Loucy (cell line): Measurements from ENCODE around the gene GFRA1.

Experiments used
- H2AFZ ChIP-seq: fragments of 200-600 bp; sonication (generic); 2 replicates; pipeline ENCODE4 v1.6.0; 2016; ENCODE audit warnings: antibody characterized with exemption, mild to moderate bottlenecking, low read length, moderate library complexity
- H3F3A ChIP-seq: fragments of 200-600 bp; 2 replicates; pipeline ENCODE4 v1.6.0; 2016; ENCODE audit warnings: antibody characterized with exemption, low read depth, mild to moderate bottlenecking
- H3K27me3 ChIP-seq: fragments of 200-600 bp; sonication (generic); 2 replicates; pipeline ENCODE4 v1.6.1; 2014; ENCODE audit warnings: low read length, mild to moderate bottlenecking; ENCODE audit not compliant: insufficient read depth, poor library complexity, severe bottlenecking
- H3K36me3 ChIP-seq: fragments of 200-600 bp; sonication (generic); 2 replicates; pipeline ENCODE4 v1.6.1; 2016; ENCODE audit warnings: low read length; ENCODE audit not compliant: insufficient read depth
- H3K4me1 ChIP-seq: fragments of 200-600 bp; sonication (generic); 2 replicates; pipeline ENCODE4 v1.5.1; 2014; ENCODE audit warnings: low read length, mild to moderate bottlenecking; ENCODE audit not compliant: insufficient read depth, poor library complexity, severe bottlenecking
- H3K4me2 ChIP-seq: fragments of 200-600 bp; sonication (generic); 2 replicates; pipeline ENCODE4 v1.6.0; 2014; ENCODE audit warnings: antibody characterized with exemption, low read length, low read depth, mild to moderate bottlenecking; ENCODE audit not compliant: poor library complexity, severe bottlenecking
- H3K4me3 ChIP-seq: fragments of 200-600 bp; sonication (generic); 2 replicates; pipeline ENCODE4 v1.5.1; 2014; ENCODE audit warnings: low read length, mild to moderate bottlenecking, mixed read lengths; ENCODE audit not compliant: poor library complexity, severe bottlenecking
- H3K79me2 ChIP-seq: fragments of 200-600 bp; sonication (generic); 2 replicates; pipeline ENCODE4 v1.6.1; 2014; ENCODE audit warnings: low read length; ENCODE audit not compliant: insufficient read depth
- H3K9ac ChIP-seq: fragments of 200-600 bp; sonication (generic); 2 replicates; pipeline ENCODE4 v1.6.0; 2014; ENCODE audit warnings: mild to moderate bottlenecking, low read depth, low read length, moderate library complexity; ENCODE audit not compliant: poor library complexity, severe bottlenecking
- H3K9me2 ChIP-seq: fragments of 200-600 bp; sonication (generic); replicated peaks from 2 replicates; pipeline ENCODE4 v1.6.1; 2016; ENCODE audit warnings: low read depth, low read length, mixed read lengths
- H3K9me3 ChIP-seq: fragments of 200-600 bp; sonication (generic); 2 replicates; pipeline ENCODE4 v1.6.1; 2014; ENCODE audit warnings: mild to moderate bottlenecking, antibody characterized with exemption, low read length, low read depth; ENCODE audit not compliant: insufficient read depth
- H4K20me1 ChIP-seq: fragments of 200-600 bp; sonication (generic); 2 replicates; pipeline ENCODE4 v1.6.0; 2014; ENCODE audit warnings: antibody characterized with exemption, low read length, mild to moderate bottlenecking; ENCODE audit not compliant: insufficient read depth, poor library complexity, severe bottlenecking
- EZH2phosphoT487 ChIP-seq: fragments of 200-600 bp; IDR thresholded peaks from 2 replicates; pipeline ENCODE4 v1.6.1; 2018; ENCODE audit warnings: antibody characterized with exemption, mild to moderate bottlenecking, moderate library complexity, borderline replicate concordance
- TF ChIP-seq, protein P1 (sequence below): fragments of 200-600 bp; sonication (generic); conservative IDR thresholded peaks from 2 replicates; pipeline ENCODE4 v1.5.1; 2014; ENCODE audit warnings: mild to moderate bottlenecking, antibody characterized with exemption, low read length

GFRA1 gene

DNA sequence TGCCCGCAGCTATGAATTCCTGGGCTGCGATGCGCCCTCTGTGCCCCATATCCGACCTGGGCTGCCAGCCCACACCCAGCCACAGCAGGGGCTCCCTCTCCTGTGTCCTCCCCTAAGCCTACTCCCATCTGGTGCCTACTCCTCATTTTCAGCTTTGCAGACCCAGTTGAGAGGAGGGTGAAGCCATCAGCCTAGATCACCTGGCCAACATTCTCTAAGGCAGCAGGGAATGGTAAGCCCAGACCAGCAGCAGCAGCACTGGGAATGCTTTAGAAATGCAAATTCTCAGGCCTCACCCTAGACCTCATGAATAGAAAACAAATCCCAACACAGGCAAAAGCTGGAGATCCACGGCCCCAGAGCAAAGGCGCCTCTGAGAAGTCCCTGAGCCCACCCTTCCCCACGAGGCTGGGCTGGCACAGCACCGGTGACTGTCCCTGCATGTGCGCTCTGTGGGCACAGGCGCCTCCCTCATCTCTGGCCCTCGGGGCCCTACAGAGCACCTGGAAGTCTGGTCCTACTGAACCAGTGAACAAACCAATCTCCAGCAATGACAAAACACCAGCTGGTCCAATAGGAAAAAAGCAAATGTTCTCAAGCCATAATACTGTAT is 161.4 kb downstream of the GFRA1 start:
- H3K27me3 ChIP-seq: no peaks in the 10 kb centered on the region
- H3K9ac ChIP-seq: no peak overlapping the region
- H2AFZ ChIP-seq: no peak overlapping the region
- no peaks in the 10 kb centered on the region for H3K9me3 ChIP-seq
- no peak overlapping the region for H3K4me2 ChIP-seq
- no peaks in the 10 kb centered on the region for H3K9me2 ChIP-seq
- H3K4me1 ChIP-seq: no peaks in the 10 kb centered on the region
- H4K20me1 ChIP-seq: no peaks in the 10 kb centered on the region
- no peak for TF ChIP-seq EZH2phosphoT487
- TF ChIP-seq, protein P1, sequence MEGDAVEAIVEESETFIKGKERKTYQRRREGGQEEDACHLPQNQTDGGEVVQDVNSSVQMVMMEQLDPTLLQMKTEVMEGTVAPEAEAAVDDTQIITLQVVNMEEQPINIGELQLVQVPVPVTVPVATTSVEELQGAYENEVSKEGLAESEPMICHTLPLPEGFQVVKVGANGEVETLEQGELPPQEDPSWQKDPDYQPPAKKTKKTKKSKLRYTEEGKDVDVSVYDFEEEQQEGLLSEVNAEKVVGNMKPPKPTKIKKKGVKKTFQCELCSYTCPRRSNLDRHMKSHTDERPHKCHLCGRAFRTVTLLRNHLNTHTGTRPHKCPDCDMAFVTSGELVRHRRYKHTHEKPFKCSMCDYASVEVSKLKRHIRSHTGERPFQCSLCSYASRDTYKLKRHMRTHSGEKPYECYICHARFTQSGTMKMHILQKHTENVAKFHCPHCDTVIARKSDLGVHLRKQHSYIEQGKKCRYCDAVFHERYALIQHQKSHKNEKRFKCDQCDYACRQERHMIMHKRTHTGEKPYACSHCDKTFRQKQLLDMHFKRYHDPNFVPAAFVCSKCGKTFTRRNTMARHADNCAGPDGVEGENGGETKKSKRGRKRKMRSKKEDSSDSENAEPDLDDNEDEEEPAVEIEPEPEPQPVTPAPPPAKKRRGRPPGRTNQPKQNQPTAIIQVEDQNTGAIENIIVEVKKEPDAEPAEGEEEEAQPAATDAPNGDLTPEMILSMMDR: no peak
- peaks cover 13% of the 10 kb centered on the region; the same call in 1 of the 2 replicates for H3K36me3 ChIP-seq
- no peaks in the 10 kb centered on the region for H3F3A ChIP-seq
- no peak overlapping the region for H3K4me3 ChIP-seq
- no peaks in the 10 kb centered on the region for H3K79me2 ChIP-seq

DNA sequence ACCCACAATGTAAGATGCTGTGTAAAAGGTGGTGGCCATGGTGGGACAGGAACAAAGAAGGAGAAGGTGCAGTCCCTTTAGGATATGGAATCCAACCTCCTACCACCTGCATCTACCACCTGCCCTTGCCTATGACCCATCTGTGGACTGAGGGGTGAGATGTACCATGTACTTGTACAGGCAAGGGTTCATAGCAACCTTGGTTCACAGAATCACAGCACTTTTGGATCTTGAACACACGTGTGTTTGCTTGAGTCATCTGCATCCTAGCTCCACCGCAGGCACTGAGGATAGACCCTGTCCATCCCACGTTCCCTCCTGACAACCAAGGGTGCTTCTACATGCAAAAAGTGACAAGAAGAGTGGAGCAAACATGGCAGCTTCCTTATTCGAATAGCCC is 162.3 kb downstream of the GFRA1 start:
- Histone ChIP-seq H3K4me1 (no peaks in the 10 kb centered on the region), H3K4me3 (no peak overlapping the region), H2AFZ (no peak overlapping the region), H3K27me3 (no peaks in the 10 kb centered on the region), H3K9me2 (no peaks in the 10 kb centered on the region), H3K4me2 (no peak overlapping the region), H3K9me3 (no peaks in the 10 kb centered on the region), H4K20me1 (no peaks in the 10 kb centered on the region), H3K9ac (no peak overlapping the region), H3K36me3 (peaks cover 13% of the 10 kb centered on the region; the same call in 1 of the 2 replicates), H3K79me2 (no peaks in the 10 kb centered on the region), H3F3A (no peaks in the 10 kb centered on the region)
- TF ChIP-seq EZH2phosphoT487: no peak

DNA sequence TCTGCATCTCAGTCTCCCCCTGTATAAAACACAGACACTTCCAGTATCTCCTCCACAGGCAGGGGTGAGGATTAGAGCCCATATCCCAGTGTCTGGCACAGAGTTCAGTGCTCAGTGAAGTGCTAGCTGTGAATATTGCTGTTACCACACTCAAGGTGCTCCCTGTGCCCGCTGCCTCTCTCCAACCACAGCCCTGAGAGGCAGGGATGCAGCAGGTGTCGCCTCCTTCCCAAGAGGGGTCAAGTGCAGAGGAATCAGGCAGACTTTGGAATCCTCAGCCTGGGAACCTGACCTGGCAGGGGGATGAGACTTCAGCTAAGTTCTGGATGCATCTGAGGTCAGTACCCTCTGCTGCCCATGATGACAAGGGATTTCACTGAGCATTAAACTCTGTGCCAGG is 163.1 kb downstream of the GFRA1 start:
- peaks cover 10% of the 10 kb centered on the region; the same call in 1 of the 2 replicates for H3K36me3 ChIP-seq
- no peak for TF ChIP-seq EZH2phosphoT487
- TF ChIP-seq, protein P1: no peak
- no peak overlapping the region for H3K9ac ChIP-seq
- no peak overlapping the region for H2AFZ ChIP-seq
- H3K9me2 ChIP-seq: no peaks in the 10 kb centered on the region
- H3K4me1 ChIP-seq: no peaks in the 10 kb centered on the region
- H3K4me3 ChIP-seq: no peak overlapping the region
- H3K4me2 ChIP-seq: no peak overlapping the region
- H3K9me3 ChIP-seq: no peaks in the 10 kb centered on the region
- no peaks in the 10 kb centered on the region for H3K79me2 ChIP-seq
- no peaks in the 10 kb centered on the region for H4K20me1 ChIP-seq
- no peaks in the 10 kb centered on the region for H3F3A ChIP-seq
- H3K27me3 ChIP-seq: no peaks in the 10 kb centered on the region

DNA sequence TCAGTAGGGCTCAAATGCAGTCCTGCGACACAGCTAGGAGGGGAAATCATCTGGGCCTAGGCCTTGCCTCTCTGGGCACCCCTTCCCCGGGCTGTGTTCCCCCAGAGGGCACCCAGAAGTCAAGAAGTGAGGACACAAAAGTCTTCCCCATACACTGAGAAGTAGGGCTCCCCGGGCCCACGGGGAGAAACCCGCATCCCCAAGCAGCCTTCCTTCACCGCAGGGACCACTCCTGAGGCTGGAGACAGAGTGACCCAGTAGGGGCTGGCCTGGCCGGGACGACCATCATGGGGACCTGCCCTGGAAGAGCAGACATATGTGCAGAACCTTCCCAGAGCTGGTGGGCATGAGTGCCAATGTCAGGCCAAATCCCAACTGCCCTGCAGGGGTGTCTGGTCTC is 163.5 kb downstream of the GFRA1 start:
- no peaks in the 10 kb centered on the region for H3K4me1 ChIP-seq
- no peaks in the 10 kb centered on the region for H3K79me2 ChIP-seq
- H3K4me3 ChIP-seq: no peak overlapping the region
- H3K9me3 ChIP-seq: no peaks in the 10 kb centered on the region
- no peak overlapping the region for H3K4me2 ChIP-seq
- H3K9ac ChIP-seq: no peak overlapping the region
- no peak overlapping the region for H2AFZ ChIP-seq
- H3F3A ChIP-seq: no peaks in the 10 kb centered on the region
- peaks cover 8% of the 10 kb centered on the region; the same call in 1 of the 2 replicates for H3K36me3 ChIP-seq
- TF ChIP-seq, protein P1: no peak
- no peak for TF ChIP-seq EZH2phosphoT487
- H3K9me2 ChIP-seq: no peaks in the 10 kb centered on the region
- no peaks in the 10 kb centered on the region for H4K20me1 ChIP-seq
- no peaks in the 10 kb centered on the region for H3K27me3 ChIP-seq
